GM10248 (cell line): Measurements from ENCODE around the gene PIGH.
"Not testable (repeated sequence)": the region's sequence is repeated elsewhere in the genome, so short reads cannot be mapped to it uniquely, and the experiment has no call there.

Experiments used
- CTCF ChIA-PET: fragments of 300-600 bp; sonication (Branson Sonifier 250); formaldehyde crosslinking; extraction: SDS; loops from one replicate; lab custom pipeline; 2021; ENCODE audit warnings: antibody characterized with exemption; lab: Yijun Ruan, JAX
- POLR2A ChIA-PET: fragments of 350-650 bp; sonication (Branson Sonifier 250); formaldehyde crosslinking; extraction: SDS; loops from one replicate; lab custom pipeline; 2020; ENCODE audit warnings: antibody characterized with exemption; lab: Yijun Ruan, JAX
- DNase-seq: peaks from one replicate; pipeline ENCODE4 v3.0.0; 2012; ENCODE audit errors: extremely low spot score
- TF ChIP-seq, protein P1 (sequence below): IDR thresholded peaks from 2 replicates; pipeline ENCODE4 v1.5.1; 2012; ENCODE audit warnings: mild to moderate bottlenecking, low read depth; ENCODE audit errors: extremely low read depth, missing control alignments, control extremely low read depth

The PIGH gene

DNA sequence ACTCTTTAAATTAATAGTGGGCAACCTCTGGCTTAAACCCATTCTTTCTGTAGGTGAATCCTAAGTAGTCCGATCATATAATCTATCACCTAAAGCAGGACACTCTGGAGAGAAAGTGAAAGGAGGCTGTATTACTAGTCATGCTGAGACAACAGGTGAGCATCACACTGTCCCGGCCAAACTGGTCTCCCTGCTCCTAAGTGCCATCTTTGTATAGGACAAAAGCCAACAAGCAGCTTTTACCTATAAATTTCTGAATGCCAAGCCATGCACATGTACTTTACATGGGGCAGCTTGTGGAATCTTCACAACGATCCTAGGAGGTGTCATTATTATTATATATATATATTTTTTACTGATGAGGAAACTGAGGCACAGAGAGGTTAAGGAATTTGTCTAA is 48.9 kb downstream of the PIGH start:
- POLR2A ChIA-PET: no interaction called here
- DNase-seq: no peak
- CTCF ChIA-PET: interaction anchor here (1.2 to 38.5 kb wide), 2 partner anchors 24 to 122 kb away, joined by 6 to 695 read pairs; no protein-coding TSS in a partner anchor
- TF ChIP-seq, protein P1, sequence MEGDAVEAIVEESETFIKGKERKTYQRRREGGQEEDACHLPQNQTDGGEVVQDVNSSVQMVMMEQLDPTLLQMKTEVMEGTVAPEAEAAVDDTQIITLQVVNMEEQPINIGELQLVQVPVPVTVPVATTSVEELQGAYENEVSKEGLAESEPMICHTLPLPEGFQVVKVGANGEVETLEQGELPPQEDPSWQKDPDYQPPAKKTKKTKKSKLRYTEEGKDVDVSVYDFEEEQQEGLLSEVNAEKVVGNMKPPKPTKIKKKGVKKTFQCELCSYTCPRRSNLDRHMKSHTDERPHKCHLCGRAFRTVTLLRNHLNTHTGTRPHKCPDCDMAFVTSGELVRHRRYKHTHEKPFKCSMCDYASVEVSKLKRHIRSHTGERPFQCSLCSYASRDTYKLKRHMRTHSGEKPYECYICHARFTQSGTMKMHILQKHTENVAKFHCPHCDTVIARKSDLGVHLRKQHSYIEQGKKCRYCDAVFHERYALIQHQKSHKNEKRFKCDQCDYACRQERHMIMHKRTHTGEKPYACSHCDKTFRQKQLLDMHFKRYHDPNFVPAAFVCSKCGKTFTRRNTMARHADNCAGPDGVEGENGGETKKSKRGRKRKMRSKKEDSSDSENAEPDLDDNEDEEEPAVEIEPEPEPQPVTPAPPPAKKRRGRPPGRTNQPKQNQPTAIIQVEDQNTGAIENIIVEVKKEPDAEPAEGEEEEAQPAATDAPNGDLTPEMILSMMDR: no peak

DNA sequence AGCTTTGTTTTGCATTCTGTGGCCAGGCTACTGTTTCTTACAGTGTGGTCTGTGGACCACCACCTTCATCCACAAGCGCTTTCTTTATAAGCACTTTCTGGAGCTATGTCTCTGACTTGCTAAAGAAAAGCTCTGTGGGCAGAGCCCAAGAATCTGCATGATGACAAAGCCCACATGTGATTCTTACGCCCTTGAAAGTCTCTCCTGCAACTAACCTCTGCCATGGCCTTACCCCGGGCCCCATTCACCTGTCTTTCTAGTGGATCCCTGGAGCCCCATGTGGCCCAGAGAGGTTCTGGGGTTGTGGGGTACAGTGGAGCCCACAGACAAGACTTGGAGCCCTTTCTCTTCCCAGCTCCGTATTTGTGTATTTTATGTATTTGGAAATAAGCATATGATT is 50.3 kb downstream of the PIGH start:
- no peak for DNase-seq
- POLR2A ChIA-PET: no interaction called here
- CTCF ChIA-PET: interaction anchor here (0.8 to 38.5 kb wide), 5 partner anchors 8 to 143 kb away, joined by 3 to 695 read pairs (median 4); no protein-coding TSS in a partner anchor
- TF ChIP-seq, protein P1: no peak

DNA sequence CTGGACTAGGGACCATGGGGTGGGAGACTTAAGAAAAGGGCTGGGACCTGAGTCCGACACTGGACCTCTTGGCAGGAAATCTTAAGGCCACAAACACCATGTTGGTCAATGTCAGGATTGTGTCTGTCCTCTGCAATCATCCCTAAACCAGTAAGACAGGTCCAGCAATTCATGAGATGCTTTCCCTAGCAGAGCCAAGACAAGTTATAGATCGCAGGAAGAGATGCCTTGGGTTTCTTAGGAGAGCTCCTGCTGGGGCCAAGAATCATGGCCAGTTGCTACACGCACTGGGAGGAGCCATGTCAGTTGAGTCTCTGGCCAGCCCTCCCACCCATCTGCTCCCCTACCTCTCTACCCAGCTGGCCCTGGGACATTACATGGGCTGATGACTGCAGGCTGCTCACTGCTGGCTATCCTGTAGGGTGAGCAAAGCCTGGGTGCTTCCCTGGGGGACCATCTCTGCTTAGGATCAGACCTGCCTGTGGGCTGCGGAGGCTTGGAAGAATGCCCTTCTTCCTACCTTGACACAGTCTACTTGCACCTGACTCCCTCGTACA is 52.8 kb downstream of the PIGH start:
- CTCF ChIA-PET: interaction anchor here (1.0 to 1.3 kb wide), 2 partner anchors 10 to 120 kb away, joined by 3 to 4 read pairs; no protein-coding TSS in a partner anchor
- DNase-seq: no peak
- POLR2A ChIA-PET: no interaction called here
- TF ChIP-seq, protein P1: no peak

DNA sequence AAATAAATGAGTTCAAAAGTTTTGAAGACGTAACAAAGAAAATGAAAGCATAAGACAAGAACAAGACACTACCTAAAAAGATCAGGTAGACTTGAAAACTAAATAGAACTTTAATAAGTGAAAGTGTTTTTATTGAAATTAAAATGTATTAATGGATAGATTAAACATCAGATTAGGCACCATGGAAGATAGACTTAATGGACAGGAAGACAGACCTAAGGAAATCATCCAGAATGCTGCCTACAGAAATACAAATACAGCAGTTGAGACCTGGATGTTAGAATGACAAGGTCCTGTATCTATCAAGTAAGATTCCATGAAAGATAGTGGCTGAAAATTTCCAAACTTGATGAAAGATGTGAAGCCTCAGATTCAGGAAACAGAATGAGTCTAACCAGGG is 55.5 kb downstream of the PIGH start:
- TF ChIP-seq, protein P1: no peak
- ChIA-PET CTCF (interaction anchor here (1.2 to 1.4 kb wide), 2 partner anchors 26 to 28 kb away, joined by 3 to 4 read pairs; no protein-coding TSS in a partner anchor), POLR2A (no interaction called here)
- no peak for DNase-seq

DNA sequence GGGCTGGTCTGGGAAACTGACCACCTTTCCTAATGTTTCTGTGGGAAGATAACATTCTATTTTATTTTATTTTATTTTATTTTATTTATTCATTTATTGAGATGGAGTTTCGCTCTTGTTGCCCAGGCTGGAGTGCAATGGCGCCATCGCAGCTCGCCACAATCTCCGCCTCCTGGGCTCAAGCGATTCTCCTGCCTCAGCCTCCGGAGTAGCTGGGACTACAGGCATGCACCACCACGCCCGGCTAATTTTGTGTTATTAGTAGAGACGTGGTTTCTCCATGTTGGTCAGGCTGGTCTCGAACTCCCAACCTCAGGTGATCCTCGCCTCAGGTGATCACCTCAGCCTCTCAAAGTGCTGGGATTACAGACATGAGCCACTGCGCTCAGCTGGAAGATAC is 57.4 kb downstream of the PIGH start:
- DNase-seq, POLR2A ChIA-PET: not testable (repeated sequence)
- CTCF ChIA-PET: interaction anchor here (1.2 to 1.5 kb wide), 3 partner anchors 7 to 33 kb away, joined by 3 to 5 read pairs (median 4); no protein-coding TSS in a partner anchor

DNA sequence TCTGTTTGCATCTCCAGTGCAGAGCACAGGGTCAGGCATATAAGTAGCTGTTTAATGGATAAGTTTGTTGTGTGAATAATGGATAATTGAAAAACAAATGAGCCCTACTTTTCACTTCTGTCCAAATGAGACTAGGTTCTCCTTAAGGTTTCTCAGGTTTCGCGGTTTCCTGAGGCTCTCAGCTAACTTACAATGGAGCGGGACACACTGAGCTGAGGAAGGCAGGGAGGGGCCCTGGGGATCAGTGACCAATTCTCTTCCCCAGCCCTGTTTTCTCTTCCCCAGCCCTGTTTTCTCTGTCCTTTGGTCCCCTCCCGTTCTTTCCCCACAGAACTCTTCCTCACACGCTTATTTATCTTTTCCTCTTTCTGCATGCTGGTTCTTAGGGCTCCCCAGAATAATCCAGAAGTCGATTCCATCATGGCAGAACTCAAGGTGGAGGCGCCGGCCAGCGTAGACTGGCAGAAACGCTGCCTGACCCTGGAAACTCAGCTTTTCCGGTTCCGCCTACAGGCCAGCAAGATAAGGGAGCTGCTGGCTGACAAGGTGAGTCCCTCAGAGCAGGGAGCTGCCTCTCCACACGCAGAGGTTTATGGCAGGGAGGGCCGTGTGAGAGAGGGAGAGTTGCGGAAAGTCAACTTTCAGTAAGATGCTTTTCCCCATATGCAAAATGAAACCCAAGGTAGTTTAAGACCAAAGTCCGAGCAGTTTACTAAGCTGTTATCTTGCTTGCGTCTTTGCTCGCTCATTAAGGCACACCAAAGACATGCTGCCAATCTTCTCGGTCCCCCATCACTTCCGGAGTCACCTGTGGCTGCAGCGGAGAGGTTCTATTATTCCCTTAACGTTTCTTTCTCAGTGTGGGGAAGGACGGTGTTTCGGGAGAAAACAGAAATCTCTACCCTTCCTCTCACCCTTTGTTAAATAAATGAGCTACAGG is 58.4 kb downstream of the PIGH start:
- CTCF ChIA-PET: interaction anchor here (0.7 to 1.5 kb wide), 6 partner anchors 8 to 108 kb away, joined by 3 to 5 read pairs (median 3); no protein-coding TSS in a partner anchor
- TF ChIP-seq, protein P1: no peak
- DNase-seq: no peak
- POLR2A ChIA-PET: no interaction called here
